B cell (primary cell): Measurements from ENCODE around the gene UBE2G2. TPM values are rescaled to one million over a fixed set of nuclear protein-coding genes. Genes with fewer than 3 reads are reported as not detected.

Experiments
- ATAC-seq: fragments of 200-7000 bp; cut with Tn5 transposase; one replicate; pipeline ENCODE4 v1.10.0; 2021; ENCODE audit warnings: low read depth, mild to moderate bottlenecking, moderate number of reproducible peaks, moderate library complexity
- CTCF ChIA-PET: fragments of 350-600 bp; sonication (Branson Sonifier 250); formaldehyde crosslinking; loops from one replicate; lab custom pipeline; 2021; ENCODE audit warnings: antibody characterized with exemption, inconsistent platforms; lab: Charles Lee
- POLR2A ChIA-PET: fragments of 350-600 bp; sonication (Branson Sonifier 250); formaldehyde crosslinking; loops from one replicate; lab custom pipeline; 2021; ENCODE audit warnings: antibody characterized with exemption; lab: Charles Lee
- DNase-seq: peaks from one replicate; pipeline ENCODE4 v3.0.0; 2013
- H2AFZ ChIP-seq: 2 replicates; pipeline ENCODE4 v1.6.1; 2012; ENCODE audit warnings: mild to moderate bottlenecking, low read depth, low read length; ENCODE audit not compliant: insufficient read depth, poor library complexity, severe bottlenecking
- H3K27ac ChIP-seq, 2 donors: 1 replicate in 1 of 2; 2 replicates in 1 of 2; pipeline ENCODE4 v1.5.1; 2012 to 2013; ENCODE audit warnings: low read length in 2 of 2, mild to moderate bottlenecking in 2 of 2, moderate library complexity in 1 of 2
- H3K27me3 ChIP-seq, 4 experiments: fragments of 200-600 bp in 1 of 4; sonication (generic) in 1 of 4; replicated peaks in 1 of 4; 1 replicate in 2 of 4; 2 replicates in 2 of 4; pipeline versions ENCODE4 v1.6.1 to v1.7.0; 2013 to 2016; ENCODE audit warnings: low read length in 3 of 4, mild to moderate bottlenecking in 2 of 4, mixed read lengths in 1 of 4, moderate library complexity in 1 of 4; ENCODE audit not compliant: insufficient read depth in 4 of 4, control insufficient read depth in 3 of 4; ENCODE audit errors: control extremely low read depth in 1 of 4
- H3K36me3 ChIP-seq, 2 experiments: replicated peaks in 1 of 2; 1 replicate in 1 of 2; 2 replicates in 1 of 2; pipeline versions ENCODE4 v1.6.1 to v1.7.1; 2013; ENCODE audit warnings: low read length in 1 of 2; ENCODE audit not compliant: insufficient read depth in 2 of 2, control insufficient read depth in 1 of 2; ENCODE audit errors: control extremely low read depth in 1 of 2, extremely low read depth in 1 of 2
- H3K4me1 ChIP-seq, 2 donors: fragments of 200-600 bp in 1 of 2; sonication (generic) in 1 of 2; 1 replicate in 1 of 2; 2 replicates in 1 of 2; pipeline versions ENCODE4 v1.5.1 to v1.6.1; 2013 to 2017; ENCODE audit warnings: low read length in 2 of 2; ENCODE audit not compliant: control insufficient read depth in 2 of 2, insufficient read depth in 2 of 2
- H3K4me2 ChIP-seq: replicated peaks from 2 replicates; pipeline ENCODE3; 2012; ENCODE audit warnings: mild to moderate bottlenecking, low read depth, low read length; ENCODE audit not compliant: poor library complexity, severe bottlenecking
- H3K4me3 ChIP-seq, 5 experiments: fragments of 200-600 bp in 1 of 5; sonication (generic) in 1 of 5; 1 replicate in 3 of 5; 2 replicates in 2 of 5; pipeline versions ENCODE4 v1.5.1 to v1.7.0; 2011 to 2016; ENCODE audit warnings: low read length in 4 of 5, mild to moderate bottlenecking in 4 of 5, low read depth in 2 of 5, control low read depth in 1 of 5, moderate library complexity in 1 of 5; ENCODE audit not compliant: insufficient read depth in 1 of 5; ENCODE audit errors: control extremely low read depth in 1 of 5, extremely low read depth in 1 of 5
- H3K79me2 ChIP-seq: fragments of 200-600 bp; sonication (generic); one replicate; pipeline ENCODE4 v1.6.0; 2016; ENCODE audit warnings: low read length; ENCODE audit not compliant: control insufficient read depth, insufficient read depth
- H3K9ac ChIP-seq: fragments of 200-600 bp; sonication (generic); 2 replicates; pipeline ENCODE4 v1.6.1; 2017; ENCODE audit warnings: mild to moderate bottlenecking, low read length, moderate library complexity
- H3K9me3 ChIP-seq, 3 donors: one replicate each; pipeline versions ENCODE4 v1.6.1 to v1.7.1; 2013; ENCODE audit warnings: low read length in 2 of 3; ENCODE audit not compliant: control insufficient read depth in 2 of 3, insufficient read depth in 1 of 3; ENCODE audit errors: control extremely low read depth in 1 of 3
- H4K20me1 ChIP-seq: 2 replicates; pipeline ENCODE4 v1.6.0; 2012; ENCODE audit warnings: mild to moderate bottlenecking, low read length; ENCODE audit not compliant: insufficient read depth, control insufficient read depth, poor library complexity, severe bottlenecking
- H3K27ac Mint-ChIP-seq: one replicate; pipeline ENCODE4 v1.8.0; 2021; ENCODE audit warnings: mixed read lengths
- H3K27me3 Mint-ChIP-seq: one replicate; pipeline ENCODE4 v1.8.0; 2021; ENCODE audit warnings: mixed read lengths
- H3K4me1 Mint-ChIP-seq: one replicate; pipeline ENCODE4 v1.8.0; 2021; ENCODE audit warnings: mixed read lengths
- H3K4me3 Mint-ChIP-seq: one replicate; pipeline ENCODE4 v1.8.0; 2021; ENCODE audit warnings: mixed read lengths
- H3K9me3 Mint-ChIP-seq: one replicate; pipeline ENCODE4 v1.8.0; 2022; ENCODE audit warnings: mixed read lengths; ENCODE audit not compliant: insufficient read depth
- EZH2 ChIP-seq: IDR thresholded peaks from 2 replicates; pipeline ENCODE4 v1.6.1; 2012; ENCODE audit warnings: borderline replicate concordance, low read depth, mild to moderate bottlenecking, moderate library complexity, low read length; ENCODE audit not compliant: insufficient read depth, poor library complexity, severe bottlenecking
- WGBS: methylation state at CpG from one replicate; pipeline ENCODE4 v1.1.5; 2013; ENCODE audit warnings: missing lambda C conversion rate; ENCODE audit not compliant: insufficient coverage; 5-methylcytosine and 5-hydroxymethylcytosine counted together
- intact Hi-C: fragments of 100-400 bp; cut with micrococcal nuclease; formaldehyde crosslinking; loops from one replicate; pipeline ENCODE4 v1.10.0; 2022
- polyA plus RNA-seq: library from polyadenylated mRNA; depleted of rRNA; stranded (reverse); fragments of >200 nt; gene quantifications from 2 replicates; pipeline ENCODE4 v1.2.3, GENCODE V29; 2012
- total RNA-seq, 2 donors: library from RNA; stranded (reverse); fragments of 120-200 nt in 1 of 2; gene quantifications; 1 replicate in 1 of 2; 2 replicates in 1 of 2; pipeline versions ENCODE4 v1.2.3 to v1.2.4, GENCODE V29; 2013 to 2022
- TF ChIP-seq, protein P1 (sequence below): fragments of 200-600 bp; IDR thresholded peaks from one replicate; pipeline ENCODE4 v1.8.0; 2022; ENCODE audit warnings: antibody characterized with exemption, mild to moderate bottlenecking

Gene UBE2G2
- total and polyA plus RNA-seq, 2 donors (not counting 1 experiment from before 2014, with no cell fraction given): 96.4 to 109 TPM

DNA sequence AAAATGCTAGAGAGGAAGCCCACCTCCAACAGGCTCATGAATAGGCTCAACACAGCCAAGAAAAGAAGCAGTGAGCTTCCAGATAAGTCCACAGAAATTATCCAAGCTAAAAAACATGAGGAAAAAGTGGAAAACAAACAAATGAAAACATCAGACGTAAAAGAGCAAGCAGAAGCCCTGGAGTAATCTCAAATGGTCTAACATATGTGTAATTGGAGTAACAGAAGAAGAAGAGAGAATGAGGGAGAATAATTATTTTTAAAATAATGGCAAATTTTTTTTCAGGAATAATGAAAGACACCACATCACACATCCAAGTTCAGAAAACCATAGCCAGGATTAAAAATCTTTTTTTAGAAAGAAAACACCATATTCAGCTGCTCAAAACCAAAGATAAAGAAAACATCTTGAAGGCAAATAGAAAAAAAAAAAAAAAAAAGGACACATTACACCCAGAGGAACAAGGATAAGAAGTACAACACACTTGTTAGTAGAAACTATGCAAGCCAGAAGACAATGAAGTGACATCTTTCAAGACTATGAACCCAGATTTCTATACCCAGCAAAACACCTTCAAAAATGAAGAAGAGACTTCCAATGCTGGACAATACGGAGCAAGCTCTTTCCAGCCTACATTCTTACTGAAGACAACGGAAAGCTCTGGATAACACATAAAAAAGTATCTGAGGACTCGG, 26.9 kb upstream of the UBE2G2 start:
- H3K27me3 ChIP-seq: peaks cover 0 to 5% (median 1%) of the 10 kb centered on the region in 4 experiments
- H3K36me3 ChIP-seq: no peaks in the 10 kb centered on the region
- no peak overlapping the region for H3K27ac ChIP-seq
- no peak overlapping the region for H3K4me3 ChIP-seq
- peaks cover 20% of the 10 kb centered on the region for H3K4me1 Mint-ChIP-seq
- CTCF ChIA-PET: interaction anchor here (1.2 kb wide), 1 partner anchor 44 kb away, joined by 3 read pairs; the partner anchor contains the start of gene PTTG1IP
- no peak for DNase-seq
- 100% methylated on average over 1 of the region's 4 CpGs for WGBS
- no peaks in the 10 kb centered on the region for H4K20me1 ChIP-seq
- H3K27me3 Mint-ChIP-seq: no peaks in the 10 kb centered on the region
- H2AFZ ChIP-seq: no peak overlapping the region
- peaks cover 6 to 14% of the 10 kb centered on the region in 2 donors for H3K4me1 ChIP-seq
- no peak overlapping the region for H3K27ac Mint-ChIP-seq
- TF ChIP-seq, protein P1, sequence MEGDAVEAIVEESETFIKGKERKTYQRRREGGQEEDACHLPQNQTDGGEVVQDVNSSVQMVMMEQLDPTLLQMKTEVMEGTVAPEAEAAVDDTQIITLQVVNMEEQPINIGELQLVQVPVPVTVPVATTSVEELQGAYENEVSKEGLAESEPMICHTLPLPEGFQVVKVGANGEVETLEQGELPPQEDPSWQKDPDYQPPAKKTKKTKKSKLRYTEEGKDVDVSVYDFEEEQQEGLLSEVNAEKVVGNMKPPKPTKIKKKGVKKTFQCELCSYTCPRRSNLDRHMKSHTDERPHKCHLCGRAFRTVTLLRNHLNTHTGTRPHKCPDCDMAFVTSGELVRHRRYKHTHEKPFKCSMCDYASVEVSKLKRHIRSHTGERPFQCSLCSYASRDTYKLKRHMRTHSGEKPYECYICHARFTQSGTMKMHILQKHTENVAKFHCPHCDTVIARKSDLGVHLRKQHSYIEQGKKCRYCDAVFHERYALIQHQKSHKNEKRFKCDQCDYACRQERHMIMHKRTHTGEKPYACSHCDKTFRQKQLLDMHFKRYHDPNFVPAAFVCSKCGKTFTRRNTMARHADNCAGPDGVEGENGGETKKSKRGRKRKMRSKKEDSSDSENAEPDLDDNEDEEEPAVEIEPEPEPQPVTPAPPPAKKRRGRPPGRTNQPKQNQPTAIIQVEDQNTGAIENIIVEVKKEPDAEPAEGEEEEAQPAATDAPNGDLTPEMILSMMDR: no peak
- TF ChIP-seq EZH2: no peak
- H3K9me3 Mint-ChIP-seq: peaks cover 10% of the 10 kb centered on the region
- POLR2A ChIA-PET: interaction anchor here (0.6 to 0.7 kb wide), 2 partner anchors 495 to 1486 kb away, joined by 4 to 12 read pairs; no protein-coding TSS in a partner anchor
- H3K79me2 ChIP-seq: no peaks in the 10 kb centered on the region
- no peak overlapping the region for H3K4me2 ChIP-seq
- intact Hi-C loops: no loop called here
- ATAC-seq: no peak
- peaks cover 3 to 19% (median 17%) of the 10 kb centered on the region in 3 donors for H3K9me3 ChIP-seq
- no peak overlapping the region for H3K4me3 Mint-ChIP-seq
- no peak overlapping the region for H3K9ac ChIP-seq

DNA sequence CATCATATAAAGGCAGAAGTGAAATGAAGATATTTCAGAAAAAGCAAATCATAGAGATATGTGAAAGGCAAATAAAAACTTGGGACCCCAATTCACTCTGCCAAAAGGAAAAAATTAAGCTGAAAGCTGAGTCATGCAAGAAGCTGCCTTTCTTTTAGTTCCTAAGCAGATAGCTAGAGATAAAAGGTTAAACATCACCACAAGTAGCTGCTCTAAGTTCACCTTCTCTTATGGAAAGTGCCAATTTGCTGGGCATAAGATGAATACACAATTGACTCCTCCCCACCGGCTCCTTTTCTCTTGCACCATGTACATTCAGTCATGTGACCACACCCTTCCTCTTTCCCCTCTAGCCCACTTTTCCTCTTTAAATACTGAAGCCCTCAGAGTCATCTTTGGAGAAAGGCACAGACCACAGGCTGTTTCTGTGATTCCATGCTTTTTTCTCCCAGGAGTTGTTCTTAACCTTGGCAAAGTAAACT, 21.6 kb upstream of the UBE2G2 start:
- peaks cover 11% of the 10 kb centered on the region for H3K9me3 Mint-ChIP-seq
- no peak overlapping the region for H3K27ac Mint-ChIP-seq
- Histone ChIP-seq H3K27ac (no peak overlapping the region), H3K4me2 (no peak overlapping the region), H3K79me2 (no peaks in the 10 kb centered on the region), H3K9ac (no peak overlapping the region), H2AFZ (no peak overlapping the region), H3K4me3 (no peak overlapping the region), H3K9me3 (peaks cover 6 to 33% (median 20%) of the 10 kb centered on the region in 3 donors), H4K20me1 (no peaks in the 10 kb centered on the region), H3K36me3 (no peaks in the 10 kb centered on the region), H3K4me1 (peaks cover 0 to 7% of the 10 kb centered on the region in 2 donors), H3K27me3 (peaks cover 0 to 5% (median 1%) of the 10 kb centered on the region in 4 experiments)
- WGBS: 100% methylated on average over 1 of the region's 1 CpG
- no peaks in the 10 kb centered on the region for H3K4me1 Mint-ChIP-seq
- POLR2A ChIA-PET: no interaction called here
- ATAC-seq: no peak
- DNase-seq: no peak
- CTCF ChIA-PET: interaction anchor here (1.1 kb wide), 1 partner anchor 22 kb away, joined by 7 read pairs; no protein-coding TSS in a partner anchor
- TF ChIP-seq, protein P1: no peak
- TF ChIP-seq EZH2: no peak
- intact Hi-C loops: no loop called here
- H3K27me3 Mint-ChIP-seq: no peaks in the 10 kb centered on the region
- no peak overlapping the region for H3K4me3 Mint-ChIP-seq
